HL-60/S4 (cell line): ENCODE results near the gene BRD1.

Experiments used
- in situ Hi-C: fragments of 300-500 bp; cut with MboI; formaldehyde crosslinking; loops from 2 replicates; pipeline ENCODE4 v1.14.3; 2022; ENCODE audit warnings: low sequenced_read_pairs

BRD1 gene

GRCh38 chr22:49771266-49772065, 56.2 kb downstream of the BRD1 start:
- in situ Hi-C loops: loop anchor here (25.0 kb wide), 1 partner anchor 441 kb away; the partner anchor contains the start of gene SELENOO

GRCh38 chr22:49770547-49771265, 57.0 kb downstream of the BRD1 start:
- in situ Hi-C loops: loop anchor here (25.0 kb wide), 1 partner anchor 442 kb away; the partner anchor contains the start of gene SELENOO

GRCh38 chr22:49769691-49770546, 57.8 kb downstream of the BRD1 start:
- in situ Hi-C loops: loop anchor here (5.0 to 25.0 kb wide), 3 partner anchors 145 to 442 kb away; partner anchors contain the start of genes ALG12, CRELD2 and SELENOO

DNA sequence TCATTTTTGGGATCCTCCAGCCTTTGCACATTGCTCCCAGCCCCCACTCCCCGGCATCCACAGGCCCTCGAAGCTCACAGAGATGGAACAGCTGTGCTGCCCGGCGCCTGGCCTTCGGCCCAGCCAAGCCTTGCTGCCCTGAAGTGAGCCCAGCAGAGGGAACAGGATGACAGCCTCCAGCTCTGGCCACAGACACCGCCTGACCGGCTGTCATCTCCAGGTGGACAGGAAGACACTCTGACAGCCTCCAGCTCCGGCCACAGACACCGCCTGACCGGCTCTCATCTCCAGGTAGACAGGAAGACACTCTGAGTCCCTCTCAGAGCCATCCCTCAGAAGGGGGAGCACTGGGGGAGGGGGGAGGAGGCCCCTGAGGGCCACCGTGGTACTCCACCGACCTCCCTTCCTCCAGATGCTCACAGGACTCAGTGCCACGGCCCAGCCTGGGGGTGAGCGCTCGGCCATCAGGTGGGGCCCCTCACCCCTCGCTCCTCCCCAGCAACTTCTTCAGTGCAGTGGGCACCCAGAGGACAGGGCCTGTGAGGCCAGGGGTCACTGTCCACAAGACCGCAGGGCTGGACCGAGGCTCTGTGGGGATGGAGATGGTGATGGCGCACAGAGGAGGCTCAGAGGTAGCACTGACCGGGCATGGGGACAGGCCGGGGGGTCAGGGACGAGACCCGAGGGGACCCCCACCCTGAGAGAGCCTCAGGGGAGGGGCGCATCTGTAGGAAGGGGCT, 58.6 kb downstream of the BRD1 start:
- in situ Hi-C loops: loop anchor here (5.0 to 25.0 kb wide), 3 partner anchors 146 to 443 kb away; partner anchors contain the start of genes ALG12, CRELD2 and SELENOO

DNA sequence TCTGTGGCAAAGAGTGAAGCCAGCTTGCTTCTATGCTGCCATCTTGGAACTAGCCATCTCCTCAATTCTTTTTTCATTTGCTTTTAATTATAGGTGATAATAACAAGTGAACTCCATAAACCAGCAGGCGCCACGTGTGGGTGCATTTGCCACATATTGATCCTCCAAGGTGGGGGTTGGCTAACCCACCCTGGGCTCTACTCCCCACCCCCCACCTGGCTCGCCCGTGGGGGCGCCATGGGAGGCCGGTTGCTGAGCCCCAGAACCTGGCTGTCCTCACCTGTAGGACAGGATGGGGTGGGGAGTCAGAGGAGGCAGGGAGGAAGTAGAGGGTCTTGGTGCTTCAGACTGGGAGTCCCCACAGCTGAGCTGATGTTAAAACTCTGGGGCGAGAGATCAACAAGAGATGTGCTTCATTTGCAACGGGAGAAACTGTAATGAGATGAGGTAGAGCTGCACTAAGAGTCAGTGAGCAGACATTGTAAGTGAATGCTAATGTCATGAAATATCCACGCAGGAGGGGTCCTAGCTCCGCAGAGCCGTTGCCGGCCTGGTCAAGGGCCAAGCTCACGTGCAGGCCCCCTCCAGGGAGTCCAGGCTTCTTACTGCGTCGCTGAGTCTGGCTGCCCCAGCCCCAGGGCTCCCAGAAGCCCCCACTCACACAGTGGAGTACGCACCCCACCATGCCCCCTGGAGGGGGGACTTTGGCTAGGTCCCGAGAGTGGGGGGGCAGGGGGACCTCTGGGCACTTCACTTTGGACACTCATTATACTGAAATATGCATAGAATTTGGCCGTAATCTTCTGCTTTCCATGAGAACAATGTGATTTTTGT, 59.4 kb downstream of the BRD1 start:
- in situ Hi-C loops: loop anchor here (5.0 to 25.0 kb wide), 3 partner anchors 147 to 444 kb away; partner anchors contain the start of genes ALG12, CRELD2 and SELENOO

DNA sequence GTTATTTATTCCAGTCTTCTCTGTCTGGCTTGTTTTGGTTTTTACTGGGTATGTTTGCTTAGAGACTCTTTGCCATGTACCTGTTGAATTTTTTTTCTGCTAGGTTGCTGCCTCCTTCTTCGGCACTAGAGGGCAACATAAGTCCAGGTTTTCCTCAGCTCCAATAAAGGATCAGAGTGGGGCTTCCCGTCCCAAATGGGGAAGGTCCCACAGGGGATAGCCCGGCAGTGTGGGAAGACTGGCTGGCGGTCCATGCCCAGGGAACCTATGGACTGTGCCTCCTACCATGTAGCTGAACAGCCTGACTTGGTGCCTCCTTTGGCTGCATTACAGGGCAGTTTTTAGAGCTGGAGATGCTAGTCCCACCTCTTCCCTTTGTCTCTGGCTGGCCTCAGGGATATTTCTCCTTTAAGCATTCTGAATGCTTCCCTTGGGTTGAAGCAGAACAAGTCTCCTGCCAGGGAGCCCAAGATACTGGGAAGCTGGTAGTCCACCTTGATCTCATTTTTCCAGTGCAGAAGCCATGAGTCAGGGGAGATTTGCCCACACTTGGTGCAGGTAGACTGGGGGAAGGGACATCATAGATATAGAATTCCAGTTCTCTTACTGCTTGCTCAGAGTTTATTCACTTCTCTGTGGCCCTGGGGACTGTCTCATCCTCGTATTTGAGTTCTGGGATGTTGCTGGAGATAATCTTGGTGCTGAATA, 60.2 kb downstream of the BRD1 start:
- in situ Hi-C loops: loop anchor here (5.0 to 25.0 kb wide), 3 partner anchors 147 to 445 kb away; partner anchors contain the start of genes ALG12, CRELD2 and SELENOO

- in situ Hi-C loops: loop anchor here (5.0 to 25.0 kb wide), 3 partner anchors 149 to 446 kb away; partner anchors contain the start of genes ALG12, CRELD2 and SELENOO
Observed at GRCh38 chr22:49765951-49766350, 61.7 kb downstream of the BRD1 start.

DNA sequence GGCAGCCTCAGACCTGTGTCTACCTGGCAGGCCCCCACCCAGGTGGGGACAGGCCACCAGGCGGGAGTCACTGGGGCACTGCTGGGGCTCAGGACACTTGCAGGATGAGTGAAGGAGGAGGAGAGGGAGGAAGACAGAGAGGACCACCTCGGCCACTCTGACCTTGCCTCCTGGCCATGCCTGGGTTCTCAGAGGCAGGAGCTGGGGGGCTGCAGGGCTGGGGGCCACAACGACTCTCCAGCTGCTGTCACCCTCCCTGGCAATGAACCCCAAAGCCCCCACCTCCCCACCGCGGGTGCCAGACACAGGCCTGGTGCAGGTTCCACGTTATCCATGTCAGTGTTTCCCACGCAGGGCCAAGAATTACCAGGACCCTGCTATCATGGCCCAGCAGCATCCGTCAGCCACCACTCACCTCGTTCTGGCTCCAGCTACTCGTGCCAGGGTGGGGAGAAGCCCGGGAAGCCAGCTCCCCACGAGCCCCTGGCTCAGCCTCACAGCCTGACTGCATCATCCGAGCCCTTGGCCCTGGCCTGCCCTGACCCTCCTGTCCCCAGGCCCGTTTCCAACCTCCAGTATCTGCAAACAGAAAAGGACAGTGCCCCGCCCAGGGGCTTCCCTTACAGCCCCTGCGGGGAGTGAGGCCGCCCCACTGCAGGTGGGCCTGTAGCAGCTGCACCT, 62.4 kb downstream of the BRD1 start:
- in situ Hi-C loops: loop anchor here (5.0 to 25.0 kb wide), 3 partner anchors 150 to 447 kb away; partner anchors contain the start of genes ALG12, CRELD2 and SELENOO

DNA sequence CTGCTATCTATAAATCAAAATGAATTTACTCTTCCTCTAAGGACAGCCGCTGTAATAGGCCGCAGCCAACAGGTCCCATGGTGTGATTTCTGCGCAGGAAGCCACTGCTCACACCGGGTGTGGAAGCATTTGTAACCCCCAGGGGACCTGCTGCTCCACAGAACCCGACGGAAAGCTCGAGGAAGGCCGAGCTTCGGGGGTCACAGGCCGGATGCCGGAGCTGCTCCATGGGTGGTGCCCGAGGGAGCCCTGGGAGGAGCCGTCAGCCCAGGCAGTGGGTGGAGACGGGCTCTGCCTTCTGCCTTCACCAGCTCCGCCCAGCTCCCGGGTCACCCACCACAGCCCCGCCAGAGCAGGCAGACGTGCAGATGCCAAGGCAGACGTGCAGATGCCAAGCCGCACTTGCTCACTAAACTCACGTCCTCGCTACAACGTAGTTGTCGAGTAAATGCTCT, 63.5 kb downstream of the BRD1 start:
- in situ Hi-C loops: loop anchor here (10.0 to 25.0 kb wide), 2 partner anchors 151 to 448 kb away; partner anchors contain the start of genes ALG12, CRELD2 and SELENOO

DNA sequence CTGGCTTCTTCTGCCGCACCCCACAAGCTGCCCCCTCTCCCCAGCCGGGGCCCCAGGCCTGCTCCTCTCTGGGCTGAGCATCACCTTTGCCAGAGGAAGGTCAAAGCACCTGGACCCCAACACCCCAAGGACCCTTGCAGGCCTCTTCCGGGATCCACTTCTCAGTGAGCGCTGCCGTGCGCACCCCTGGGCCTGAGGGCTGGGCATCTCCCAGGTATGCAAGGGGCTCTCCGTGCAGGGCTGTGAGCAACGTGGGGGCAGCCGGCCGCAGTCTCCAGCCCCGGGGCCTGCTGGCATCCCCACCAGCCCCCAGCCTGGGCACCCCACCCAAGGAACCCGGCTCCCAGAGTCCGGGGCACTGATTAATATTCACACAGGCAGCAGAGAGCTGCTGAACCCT, 64.0 kb downstream of the BRD1 start:
- in situ Hi-C loops: loop anchor here (10.0 to 25.0 kb wide), 2 partner anchors 151 to 449 kb away; partner anchors contain the start of genes ALG12, CRELD2 and SELENOO

DNA sequence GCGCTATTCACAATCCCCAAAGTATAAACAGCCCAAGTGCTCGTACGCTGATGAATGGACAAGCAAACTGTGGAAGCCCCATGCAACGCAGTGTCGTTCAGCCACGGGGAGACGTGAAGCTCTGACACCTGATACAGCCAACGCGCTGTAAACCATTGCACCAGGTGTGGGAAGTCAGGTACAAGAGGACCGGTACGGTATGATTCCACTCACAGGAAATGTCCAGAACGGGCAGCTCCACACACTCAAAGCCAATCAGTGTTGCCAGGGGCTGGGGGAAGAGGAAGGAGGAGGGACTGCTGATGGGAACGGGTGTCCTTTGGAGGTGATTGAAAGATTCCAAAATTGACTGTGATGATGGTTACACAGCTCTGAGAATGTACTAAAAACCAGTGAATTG, 64.5 kb downstream of the BRD1 start:
- in situ Hi-C loops: loop anchor here (10.0 to 25.0 kb wide), 2 partner anchors 152 to 449 kb away; partner anchors contain the start of genes ALG12, CRELD2 and SELENOO

- in situ Hi-C loops: loop anchor here (10.0 to 25.0 kb wide), 2 partner anchors 152 to 450 kb away; partner anchors contain the start of genes ALG12, CRELD2 and SELENOO
Observed at GRCh38 chr22:49762571-49762970, 65.1 kb downstream of the BRD1 start.

DNA sequence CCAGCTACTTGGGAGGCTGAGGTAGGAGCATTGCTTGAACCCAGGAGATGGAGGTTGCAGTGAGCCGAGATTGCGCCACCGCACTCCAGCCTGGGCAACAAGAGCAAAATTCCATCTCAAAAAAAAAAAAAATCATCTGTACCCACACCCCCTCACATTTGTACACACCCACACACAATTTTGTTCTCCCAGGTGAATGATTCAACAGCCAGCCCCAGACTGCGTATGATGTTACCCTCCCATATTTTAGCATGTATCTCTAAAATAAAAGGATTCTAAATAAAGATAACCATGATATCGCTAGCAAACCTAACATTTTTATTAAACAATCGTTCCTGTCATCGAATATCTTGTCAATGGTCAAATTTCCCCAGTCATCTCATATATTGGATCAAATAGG, 65.8 kb downstream of the BRD1 start:
- in situ Hi-C loops: loop anchor here (10.0 to 25.0 kb wide), 2 partner anchors 153 to 450 kb away; partner anchors contain the start of genes ALG12, CRELD2 and SELENOO

DNA sequence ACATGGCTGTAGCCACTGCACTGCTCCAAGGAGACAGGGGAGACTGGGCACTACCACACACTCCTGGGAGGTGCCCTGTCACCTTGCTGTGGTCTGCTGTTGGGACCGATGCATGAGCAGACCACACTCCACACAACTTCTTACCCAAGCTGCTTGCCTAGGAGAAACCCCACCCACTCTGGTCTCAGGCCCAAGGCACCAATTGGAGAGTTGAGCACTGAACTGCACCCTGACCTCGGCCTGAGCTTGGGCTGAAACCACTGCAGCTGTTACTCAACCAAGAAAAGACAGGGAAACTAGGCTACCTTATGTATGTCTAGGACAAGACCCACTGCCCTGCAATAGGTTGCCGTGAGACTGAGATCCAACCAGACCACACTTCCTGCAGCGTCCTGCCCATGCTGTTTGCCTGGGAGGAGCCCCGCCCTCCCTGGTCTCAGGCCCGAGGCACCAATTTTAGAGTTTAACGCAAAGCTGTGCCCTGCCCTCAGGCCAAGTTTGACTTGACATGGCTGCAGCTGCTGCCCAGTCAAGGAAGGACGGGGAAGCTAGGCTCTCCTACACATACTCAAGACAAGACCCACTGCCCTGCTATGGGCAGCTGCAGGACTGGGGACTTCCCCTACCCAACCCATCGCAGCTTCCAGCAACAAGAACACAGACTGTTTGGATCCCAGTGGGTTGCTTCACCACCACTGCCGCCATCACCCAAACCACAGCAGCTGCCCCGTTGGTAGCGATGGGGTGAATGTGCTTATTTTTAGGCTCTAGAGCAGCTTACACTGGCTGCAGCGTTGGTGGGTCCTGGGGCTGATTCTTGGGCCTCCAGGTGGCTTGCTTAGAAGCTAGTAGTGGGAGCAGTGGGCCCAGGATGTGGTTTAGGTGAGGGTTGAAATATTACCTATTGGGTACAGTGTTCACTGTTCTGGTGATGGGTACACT, 66.8 kb downstream of the BRD1 start:
- in situ Hi-C loops: loop anchor here (10.0 to 25.0 kb wide), 2 partner anchors 154 to 451 kb away; partner anchors contain the start of genes ALG12, CRELD2 and SELENOO

DNA sequence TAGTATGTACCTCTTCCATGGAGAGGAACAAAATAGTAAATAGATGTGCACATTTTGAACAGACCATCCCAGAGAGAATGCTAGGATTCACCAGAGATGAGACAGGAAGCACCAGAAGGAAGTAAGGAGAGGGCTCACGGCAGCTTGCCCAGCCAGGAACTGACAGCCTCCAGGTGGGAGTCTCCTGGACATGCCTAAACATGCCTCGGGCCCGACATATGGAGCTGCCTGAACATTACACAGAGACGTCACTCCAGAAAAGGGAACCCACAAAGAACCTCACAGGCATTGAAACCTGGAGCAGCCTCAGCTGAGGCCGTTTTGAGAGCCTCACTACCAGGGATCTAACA, 67.4 kb downstream of the BRD1 start:
- in situ Hi-C loops: loop anchor here (10.0 to 25.0 kb wide), 2 partner anchors 155 to 452 kb away; partner anchors contain the start of genes ALG12, CRELD2 and SELENOO

- in situ Hi-C loops: loop anchor here (25.0 kb wide), 1 partner anchor 456 kb away; the partner anchor contains the start of gene SELENOO
Observed at GRCh38 chr22:49756676-49757075, 71.0 kb downstream of the BRD1 start.
